Fibroblast of pulmonary artery (primary cell): ENCODE data around the gene MAMDC2.
A peak's percentile ranks its signal among the peaks of the same experiment; 100 is the strongest.

Source experiments
- DNase-seq: peaks from one replicate; pipeline ENCODE4 v3.0.0-alpha.2; 2010; ENCODE audit warnings: low read depth
- H3K4me3 ChIP-seq: replicated peaks from 2 replicates; pipeline ENCODE4 v1.5.1; 2011; ENCODE audit warnings: low read depth, mild to moderate bottlenecking, control low read depth, low read length, moderate library complexity
- CTCF ChIP-seq: IDR thresholded peaks from 2 replicates; pipeline ENCODE4 v1.5.1; 2011; ENCODE audit warnings: mild to moderate bottlenecking, control low read depth, low read length, inconsistent platforms; ENCODE audit errors: missing control alignments

The MAMDC2 gene

GRCh38 chr9:70110194-70111041 is 66.8 kb downstream of the MAMDC2 start:
- no peak overlapping the region for H3K4me3 ChIP-seq
- no peak for TF ChIP-seq CTCF
- DNase-seq, result no peak

- peak; percentile 84 for DNase-seq
- peak; percentile 96 for TF ChIP-seq CTCF
- H3K4me3 ChIP-seq, result no peak overlapping the region
Observed at GRCh38 chr9:70111042-70111602, 67.5 kb downstream of the MAMDC2 start.

GRCh38 chr9:70111641-70112236 is 68.1 kb downstream of the MAMDC2 start:
- no peak for DNase-seq
- H3K4me3 ChIP-seq, result no peak overlapping the region
- TF ChIP-seq CTCF, result no peak

- no peak overlapping the region for H3K4me3 ChIP-seq
- DNase-seq, result no peak
- TF ChIP-seq CTCF, result no peak
Observed at GRCh38 chr9:70112981-70113380, 69.3 kb downstream of the MAMDC2 start.

- TF ChIP-seq CTCF, result peak; percentile 95
- no peak overlapping the region for H3K4me3 ChIP-seq
- peak; percentile 78 for DNase-seq
Observed at GRCh38 chr9:70113403-70114022, 69.9 kb downstream of the MAMDC2 start.

GRCh38 chr9:70114898-70115297 is 71.2 kb downstream of the MAMDC2 start:
- H3K4me3 ChIP-seq, result no peak overlapping the region
- no peak for DNase-seq
- TF ChIP-seq CTCF, result no peak
